ENCODE measurements around the gene NCF2.

Gene NCF2

DNA sequence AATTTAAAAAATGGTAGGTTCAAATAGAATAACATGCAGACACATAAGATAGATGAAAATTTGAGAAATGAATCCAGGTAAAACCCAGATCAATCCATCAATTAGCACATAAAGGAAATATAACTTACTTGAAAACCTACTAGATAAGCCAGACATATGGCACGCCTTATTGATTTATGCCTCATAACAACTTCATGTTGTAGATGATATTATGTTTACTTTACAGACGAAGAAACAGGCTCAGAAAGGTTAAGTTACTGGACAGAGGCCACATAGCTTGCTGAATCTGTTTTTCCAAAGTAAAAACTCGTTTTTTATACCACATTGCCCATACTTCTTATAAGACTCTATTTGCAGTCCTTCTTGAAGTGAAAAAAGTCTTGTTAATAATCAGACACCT lies 22.1 kb upstream of the NCF2 start:
- no peak for DNase-seq (ENCODE audit: low spot score)

GRCh38 chr1:183611021-183611420 lies 20.8 kb upstream of the NCF2 start:
- no peak for DNase-seq (ENCODE audit: low spot score)

- no peak for DNase-seq (ENCODE audit: low spot score)
Observed at GRCh38 chr1:183609759-183610452, 19.6 kb upstream of the NCF2 start.

DNA sequence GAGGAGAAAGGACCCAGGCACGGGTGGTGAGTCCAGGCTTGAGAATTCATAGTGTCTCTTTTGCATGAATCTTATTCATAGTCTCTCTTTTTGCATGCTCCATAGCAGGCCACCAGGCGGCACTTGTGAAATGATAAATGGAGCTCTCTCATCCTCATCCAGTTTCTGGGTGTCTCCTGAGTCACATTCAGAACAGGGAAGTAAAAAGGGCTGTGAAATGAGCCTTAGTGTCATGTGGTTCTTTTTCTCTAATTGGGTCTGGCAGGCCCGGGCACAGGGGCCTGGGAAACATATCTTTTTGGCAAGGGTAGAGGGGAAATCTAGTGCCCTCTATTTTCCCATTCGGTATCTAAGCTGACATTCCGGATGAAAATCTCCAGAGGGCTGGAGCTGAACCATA lies 19.1 kb upstream of the NCF2 start:
- peak; percentile 78 for DNase-seq (ENCODE audit: low spot score)

- DNase-seq (ENCODE audit: low spot score), result no peak
Observed at GRCh38 chr1:183607322-183607980, 17.2 kb upstream of the NCF2 start.

DNA sequence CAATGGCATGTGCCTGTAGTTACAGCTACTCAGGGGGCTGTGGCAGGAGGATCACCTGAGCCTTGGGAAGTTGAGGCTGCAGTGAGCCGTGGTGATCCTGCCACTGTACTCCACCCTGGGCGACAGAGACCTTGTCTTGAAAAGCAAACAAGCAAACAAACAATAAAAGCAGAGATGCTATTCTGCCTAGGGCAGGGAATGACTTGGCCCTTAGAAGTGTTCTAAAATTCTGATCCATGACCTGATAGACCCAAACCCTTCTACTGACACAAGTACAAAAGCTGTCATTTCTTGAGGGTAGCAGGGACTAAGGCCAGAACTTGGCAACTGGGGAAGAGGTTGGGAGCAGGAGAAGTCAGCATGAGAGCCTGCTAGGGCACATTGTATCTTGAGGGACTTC lies 15.6 kb upstream of the NCF2 start:
- no peak for DNase-seq (ENCODE audit: low spot score)

DNA sequence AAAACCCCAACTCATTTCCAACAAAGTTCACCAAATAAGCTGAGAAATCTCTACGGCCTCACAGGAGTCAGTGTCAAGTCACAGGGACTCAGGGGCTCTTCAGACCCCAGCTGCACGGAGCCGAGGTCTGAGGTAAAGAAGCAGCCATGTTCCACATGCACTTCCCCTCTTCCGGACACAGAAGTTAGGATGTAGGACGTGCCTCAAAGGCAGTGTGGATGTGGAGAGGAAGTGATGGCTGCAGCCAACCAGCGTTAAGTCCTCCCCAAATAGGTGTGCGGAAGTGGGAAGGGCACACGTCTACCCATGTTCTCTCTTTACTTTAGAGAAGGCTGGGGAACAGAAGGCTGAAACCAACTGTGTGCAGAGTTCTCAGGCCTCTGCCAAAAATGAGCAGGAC lies 14.6 kb upstream of the NCF2 start:
- no peak for DNase-seq (ENCODE audit: low spot score)

DNA sequence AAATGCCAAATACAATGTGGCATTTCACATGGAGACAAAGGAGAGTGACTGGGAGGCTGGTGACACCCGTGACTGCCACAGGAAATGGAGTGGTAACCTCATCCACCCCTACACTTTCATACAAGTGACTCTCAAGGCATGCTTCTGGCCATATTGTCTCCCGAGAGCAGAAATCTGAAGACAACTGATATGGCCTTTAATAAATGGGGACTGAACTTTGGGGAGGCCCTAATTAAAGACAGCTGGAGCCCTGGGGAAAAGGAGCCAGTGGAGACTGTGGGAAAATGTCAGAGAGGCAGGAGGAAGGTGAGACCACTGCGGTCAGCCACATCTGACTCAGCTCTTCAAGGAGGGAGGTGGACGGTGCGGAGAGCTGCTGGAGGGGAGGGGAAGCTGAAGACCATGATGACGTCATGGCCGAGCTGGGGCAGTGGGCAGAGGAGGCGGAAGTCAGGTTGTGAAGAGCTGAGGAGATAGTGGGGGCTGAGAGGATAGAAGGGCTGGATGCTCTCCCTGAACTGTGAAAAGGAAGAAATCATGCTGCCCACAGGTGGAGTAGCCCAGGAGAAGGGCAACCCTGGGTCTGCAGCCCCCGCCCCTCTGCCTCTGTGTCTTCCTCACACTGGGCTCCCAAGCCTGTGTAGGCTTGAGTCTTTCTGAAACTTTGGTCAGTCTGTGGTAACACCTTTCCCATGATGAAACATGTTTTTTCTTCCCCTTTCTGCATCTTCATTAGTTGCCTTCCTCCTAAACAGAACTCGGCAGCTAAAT lies 14.0 kb upstream of the NCF2 start:
- no peak for DNase-seq (ENCODE audit: low spot score)

DNA sequence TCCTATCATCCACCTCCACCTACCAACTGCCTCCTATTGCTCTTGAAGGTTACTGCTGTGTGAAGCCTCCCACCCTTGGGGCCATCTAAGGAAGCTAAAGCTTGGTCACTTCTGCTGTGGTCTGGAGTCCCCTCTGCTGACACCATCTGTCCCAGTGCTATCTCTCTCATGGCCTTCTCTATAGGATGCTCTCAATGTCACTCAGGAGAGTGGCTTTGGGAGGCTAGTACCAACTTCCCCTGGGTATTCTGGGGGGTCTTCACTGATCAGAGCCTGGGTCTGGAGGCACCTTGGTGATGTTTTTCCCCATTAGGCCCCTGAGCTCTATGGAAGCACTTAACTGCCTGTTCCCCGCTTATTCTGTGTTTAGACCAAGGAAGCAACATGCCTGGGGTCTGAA lies 12.3 kb upstream of the NCF2 start:
- no peak for DNase-seq (ENCODE audit: low spot score)

- no peak for DNase-seq (ENCODE audit: low spot score)
Observed at GRCh38 chr1:183600634-183601033, 10.4 kb upstream of the NCF2 start.

DNA sequence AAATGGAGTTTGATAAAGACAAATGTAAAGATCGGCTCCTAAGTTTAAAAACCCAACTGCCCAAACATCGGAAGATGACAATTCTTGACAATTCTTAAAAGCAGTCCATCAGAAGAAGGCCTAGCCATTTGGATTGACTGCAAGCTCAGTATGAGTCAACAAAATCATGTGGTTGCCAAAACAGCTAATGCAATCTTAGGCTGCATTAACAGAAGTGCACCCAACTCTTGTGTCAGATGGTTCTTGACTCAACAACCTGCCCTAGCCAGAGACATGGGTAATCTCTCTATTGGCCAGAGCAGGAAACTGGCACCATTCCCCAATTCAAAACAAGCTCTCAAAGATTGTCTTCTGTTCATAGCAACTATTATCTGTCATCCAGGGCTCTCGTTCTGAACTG lies 9.9 kb upstream of the NCF2 start:
- peak; percentile 72 for DNase-seq (ENCODE audit: low spot score)

GRCh38 chr1:183598386-183598785 lies 8.1 kb upstream of the NCF2 start:
- DNase-seq (ENCODE audit: low spot score), result no peak

- no peak for DNase-seq (ENCODE audit: low spot score)
Observed at GRCh38 chr1:183597656-183598347, 7.5 kb upstream of the NCF2 start.

- DNase-seq (ENCODE audit: low spot score), result no peak
Observed at GRCh38 chr1:183596500-183596899, 6.2 kb upstream of the NCF2 start.

DNA sequence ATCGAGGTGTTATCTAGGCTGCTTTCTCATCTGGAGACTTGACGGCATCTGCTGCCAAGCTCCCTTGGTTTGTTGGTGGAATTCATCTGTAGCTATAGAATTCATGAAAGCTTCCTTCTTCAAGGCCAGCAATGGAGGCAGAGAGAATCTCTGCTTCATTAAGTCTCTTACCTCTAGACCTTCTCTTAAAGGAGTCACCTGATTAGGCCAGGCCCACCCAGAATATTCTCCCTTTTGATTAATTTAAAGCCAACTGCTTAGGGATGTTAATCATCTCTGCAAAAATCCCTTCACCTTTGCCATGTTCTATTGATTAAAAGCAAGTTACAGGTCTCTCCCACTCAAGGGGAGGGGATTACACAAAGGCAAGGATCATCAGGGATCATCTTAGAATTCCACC lies 5.3 kb upstream of the NCF2 start:
- no peak for DNase-seq (ENCODE audit: low spot score)

GRCh38 chr1:183593356-183593755 lies 3.1 kb upstream of the NCF2 start:
- no peak for DNase-seq (ENCODE audit: low spot score)

DNA sequence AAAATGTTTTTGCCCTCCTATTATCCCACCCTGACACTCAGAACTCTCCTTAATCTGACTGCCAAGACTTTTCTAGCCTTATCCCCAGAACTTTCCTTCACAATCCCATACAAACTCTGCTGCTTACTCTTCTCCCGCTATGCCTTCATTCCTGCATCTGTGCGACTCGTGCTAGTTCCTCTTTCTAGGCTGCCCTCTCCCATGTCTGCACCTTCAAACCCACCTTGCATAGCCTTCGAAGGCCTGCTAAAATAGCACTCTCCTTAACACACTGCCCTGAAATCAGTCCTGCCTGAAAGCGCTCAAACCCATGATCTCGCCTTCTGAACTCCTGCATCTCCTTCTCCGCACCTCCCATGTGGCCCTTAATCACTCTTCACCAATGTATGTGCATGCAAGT lies 2.5 kb upstream of the NCF2 start:
- no peak for DNase-seq (ENCODE audit: low spot score)

- DNase-seq (ENCODE audit: low spot score), result no peak
Observed at GRCh38 chr1:183589874-183590243, 400 bp downstream of the NCF2 start.

GRCh38 chr1:183589384-183589783 lies 875 bp downstream of the NCF2 start:
- DNase-seq (ENCODE audit: low spot score), result no peak

- DNase-seq (ENCODE audit: low spot score), result no peak
Observed at GRCh38 chr1:183588827-183589226, 1.4 kb downstream of the NCF2 start.

GRCh38 chr1:183586926-183587325 lies 3.3 kb downstream of the NCF2 start:
- DNase-seq (ENCODE audit: low spot score), result no peak

GRCh38 chr1:183586455-183586854 lies 3.8 kb downstream of the NCF2 start:
- no peak for DNase-seq (ENCODE audit: low spot score)

GRCh38 chr1:183585038-183585437 lies 5.2 kb downstream of the NCF2 start:
- DNase-seq (ENCODE audit: low spot score), result no peak
